ENCODE results near the gene HIC1.

HIC1 gene

GRCh38 chr17:2025622-2026309, 29.1 kb upstream of the HIC1 start:
- DNase-seq (ENCODE audit: low read depth): peak; percentile 62

- no peak for DNase-seq (ENCODE audit: low read depth)
Observed at GRCh38 chr17:2027528-2028233, 27.2 kb upstream of the HIC1 start.

GRCh38 chr17:2028234-2028614, 26.7 kb upstream of the HIC1 start:
- DNase-seq (ENCODE audit: low read depth): no peak

- DNase-seq (ENCODE audit: low read depth): no peak
Observed at GRCh38 chr17:2028737-2029136, 26.2 kb upstream of the HIC1 start.

GRCh38 chr17:2029911-2030778, 24.8 kb upstream of the HIC1 start, which contains the start of gene DPH1:
Gene DPH1 (plus strand): TSS chr17:2030153. CDS start chr17:2030170, 17 bp downstream.
- DNase-seq (ENCODE audit: low read depth): peak; percentile 94

- DNase-seq (ENCODE audit: low read depth): no peak
Observed at GRCh38 chr17:2030779-2031163, 24.1 kb upstream of the HIC1 start.

- no peak for DNase-seq (ENCODE audit: low read depth)
Observed at GRCh38 chr17:2033153-2033552, 21.8 kb upstream of the HIC1 start.

- no peak for DNase-seq (ENCODE audit: low read depth)
Observed at GRCh38 chr17:2034157-2034556, 20.7 kb upstream of the HIC1 start.

GRCh38 chr17:2034806-2035540, 19.9 kb upstream of the HIC1 start:
- DNase-seq (ENCODE audit: low read depth): peak; percentile 34

- DNase-seq (ENCODE audit: low read depth): no peak
Observed at GRCh38 chr17:2035541-2036488, 19.1 kb upstream of the HIC1 start.

- no peak for DNase-seq (ENCODE audit: low read depth)
Observed at GRCh38 chr17:2037155-2037554, 17.7 kb upstream of the HIC1 start.

GRCh38 chr17:2040219-2040827, 14.6 kb upstream of the HIC1 start:
- no peak for DNase-seq (ENCODE audit: low read depth)

GRCh38 chr17:2040942-2041560, 13.9 kb upstream of the HIC1 start:
- DNase-seq (ENCODE audit: low read depth): no peak

GRCh38 chr17:2041561-2042389, 13.1 kb upstream of the HIC1 start, which contains the start of gene OVCA2:
Gene OVCA2 (plus strand): TSS chr17:2042022. CDS start chr17:2042048, 26 bp downstream.
- peak; percentile 92 for DNase-seq (ENCODE audit: low read depth)

- DNase-seq (ENCODE audit: low read depth): peak; percentile 67
Observed at GRCh38 chr17:2042390-2042847, 12.5 kb upstream of the HIC1 start.

GRCh38 chr17:2042933-2043332, 12.0 kb upstream of the HIC1 start:
- DNase-seq (ENCODE audit: low read depth): no peak

GRCh38 chr17:2043785-2044184, 11.1 kb upstream of the HIC1 start:
- DNase-seq (ENCODE audit: low read depth): peak; percentile 65

- DNase-seq (ENCODE audit: low read depth): no peak
Observed at GRCh38 chr17:2044263-2044894, 10.5 kb upstream of the HIC1 start.
